DMS153 treated with DMSO at 0.1 percent for 48 hours (cell line): Measurements from ENCODE around the gene ARHGAP21.

ENCODE experiments used
- DNase-seq: peaks from one replicate; lab custom pipeline; 2025; ENCODE audit not compliant: unreplicated experiment; lab: John Stamatoyannopoulos, UW

ARHGAP21 gene

GRCh38 chr10:24542314-24543270 is 181.1 kb downstream of the ARHGAP21 start:
- no peak for DNase-seq

- DNase-seq: no peak
These were observed 182.4 kb downstream of the ARHGAP21 start for GRCh38 chr10:24541239-24541753.

GRCh38 chr10:24536636-24537035 is 187.1 kb downstream of the ARHGAP21 start:
- no peak for DNase-seq

- no peak for DNase-seq
These were observed 189.7 kb downstream of the ARHGAP21 start for GRCh38 chr10:24533981-24534380.
